Keratinocyte (primary cell): ENCODE measurements around the gene PTPRN2.

ENCODE experiments used
- CTCF ChIP-seq, 3 experiments: IDR thresholded peaks in 1 of 3; conservative IDR thresholded peaks in 1 of 3; optimal IDR thresholded peaks in 1 of 3; 2 replicates in 2 of 3; 3 replicates in 1 of 3; pipeline versions ENCODE3 to v1.5.1; 2011; ENCODE audit warnings: low read length in 3 of 3, mild to moderate bottlenecking in 3 of 3, moderate library complexity in 2 of 3, control low read depth in 1 of 3, inconsistent platforms in 1 of 3; ENCODE audit not compliant: insufficient read depth in 2 of 3; ENCODE audit errors: extremely low read depth in 1 of 3
- EZH2 ChIP-seq: IDR thresholded peaks from one replicate; pipeline ENCODE4 v1.6.1; 2012; ENCODE audit warnings: inconsistent platforms, mild to moderate bottlenecking, low read length, moderate library complexity

- TF ChIP-seq CTCF (optimal IDR thresholded peaks at IDR 0.05 in 1 of 3, IDR thresholded peaks at IDR 0.05 in 1 of 3, conservative IDR thresholded peaks at IDR 0.05 in 1 of 3; ENCODE audit: extremely low read depth in 1 of 3, insufficient read depth in 2 of 3, low read length in 3 of 3), result no peak
- no peak for TF ChIP-seq EZH2
Measured at GRCh38 chr7:158292948-158293347, 294.7 kb downstream of the PTPRN2 start.
